ENCODE results near the gene RBBP8NL.

Gene RBBP8NL

DNA sequence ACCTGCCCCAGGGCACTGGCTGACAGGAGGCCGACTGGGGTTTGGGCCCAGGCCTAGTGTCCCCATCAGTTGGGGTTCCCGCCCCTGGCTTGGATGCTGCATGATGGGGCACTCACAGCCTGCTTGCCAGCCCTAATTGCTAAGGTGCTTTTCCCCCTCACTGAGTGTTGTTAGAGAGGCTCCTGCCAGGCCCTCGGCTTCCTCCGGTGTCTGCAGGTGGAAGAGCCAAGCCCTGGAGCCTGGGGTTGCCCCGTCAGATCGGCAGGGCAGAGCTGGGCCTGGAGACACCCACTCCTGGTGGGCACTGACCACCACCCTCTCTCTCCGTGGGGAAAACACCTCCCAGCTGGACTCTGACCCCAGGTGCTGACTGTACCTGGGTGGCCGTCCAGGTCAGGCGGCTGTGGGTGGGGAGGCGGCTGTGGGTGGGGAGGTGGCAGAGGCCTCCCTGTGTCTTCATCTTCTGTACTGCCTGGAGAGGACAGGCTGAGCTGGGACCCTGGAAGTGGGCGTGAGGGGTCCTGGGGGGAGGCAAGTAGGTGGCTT is 14.2 kb downstream of the RBBP8NL start:
- TF ChIP-seq, protein P1, sequence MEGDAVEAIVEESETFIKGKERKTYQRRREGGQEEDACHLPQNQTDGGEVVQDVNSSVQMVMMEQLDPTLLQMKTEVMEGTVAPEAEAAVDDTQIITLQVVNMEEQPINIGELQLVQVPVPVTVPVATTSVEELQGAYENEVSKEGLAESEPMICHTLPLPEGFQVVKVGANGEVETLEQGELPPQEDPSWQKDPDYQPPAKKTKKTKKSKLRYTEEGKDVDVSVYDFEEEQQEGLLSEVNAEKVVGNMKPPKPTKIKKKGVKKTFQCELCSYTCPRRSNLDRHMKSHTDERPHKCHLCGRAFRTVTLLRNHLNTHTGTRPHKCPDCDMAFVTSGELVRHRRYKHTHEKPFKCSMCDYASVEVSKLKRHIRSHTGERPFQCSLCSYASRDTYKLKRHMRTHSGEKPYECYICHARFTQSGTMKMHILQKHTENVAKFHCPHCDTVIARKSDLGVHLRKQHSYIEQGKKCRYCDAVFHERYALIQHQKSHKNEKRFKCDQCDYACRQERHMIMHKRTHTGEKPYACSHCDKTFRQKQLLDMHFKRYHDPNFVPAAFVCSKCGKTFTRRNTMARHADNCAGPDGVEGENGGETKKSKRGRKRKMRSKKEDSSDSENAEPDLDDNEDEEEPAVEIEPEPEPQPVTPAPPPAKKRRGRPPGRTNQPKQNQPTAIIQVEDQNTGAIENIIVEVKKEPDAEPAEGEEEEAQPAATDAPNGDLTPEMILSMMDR (IDR thresholded peaks at IDR 0.05; ENCODE audit: insufficient read depth, low read length, missing control alignments), result no peak
- ChIA-PET POLR2A (no interaction called here), CTCF (interaction anchor here (0.6 to 1.6 kb wide), 2 partner anchors 11 to 204 kb away, joined by 3 to 4 read pairs; no protein-coding TSS in a partner anchor)
- DNase-seq (ENCODE audit: low read depth, low spot score), result no peak
- H3K4me3 ChIP-seq (ENCODE audit: low read depth, low read length), result no peak overlapping the region

DNA sequence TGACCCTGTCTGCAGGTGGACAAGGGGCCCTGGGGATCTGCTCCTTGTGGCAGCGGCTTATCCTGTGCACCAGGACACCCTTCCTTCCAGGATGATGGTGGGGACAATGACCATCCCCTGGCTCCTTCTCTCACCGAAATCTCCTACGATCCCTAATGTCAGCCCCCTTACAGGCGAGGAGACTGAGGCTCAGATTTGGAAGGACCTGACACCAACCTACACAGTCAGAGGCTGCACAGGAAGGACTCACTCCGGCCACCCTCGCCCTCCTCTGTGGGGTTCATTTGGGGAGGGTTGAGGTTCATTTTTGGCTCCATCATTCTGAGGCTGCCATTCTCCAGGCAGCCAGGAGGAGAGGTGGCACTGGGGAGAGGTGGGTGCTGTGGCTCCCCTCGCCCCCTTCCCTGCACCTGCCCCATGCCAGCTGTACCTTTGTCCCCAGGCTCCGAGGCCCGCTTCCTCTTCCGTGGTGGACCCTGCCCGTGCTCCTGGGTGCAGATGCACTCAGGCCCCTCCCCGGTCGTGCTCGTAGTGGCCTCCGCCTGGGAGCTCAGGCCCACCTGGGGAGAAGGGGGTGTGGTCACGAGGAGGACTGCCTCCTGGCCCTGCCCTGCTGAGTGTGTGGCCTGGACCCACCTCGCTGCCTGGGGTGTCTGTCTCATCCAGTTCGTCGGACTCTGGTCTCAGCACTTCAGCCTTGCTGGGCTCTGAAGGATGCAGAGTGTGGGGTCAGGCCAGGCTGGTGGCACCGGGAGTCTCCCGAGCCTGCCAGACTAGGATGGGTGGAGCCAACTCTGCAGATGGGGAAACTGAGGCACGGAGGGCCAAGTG is 14.9 kb downstream of the RBBP8NL start:
- ChIA-PET CTCF (no interaction called here), POLR2A (no interaction called here)
- no peak overlapping the region for H3K4me3 ChIP-seq (ENCODE audit: low read depth, low read length)
- TF ChIP-seq, protein P1 (IDR thresholded peaks at IDR 0.05; ENCODE audit: insufficient read depth, low read length, missing control alignments), result no peak
- no peak for DNase-seq (ENCODE audit: low read depth, low spot score)

DNA sequence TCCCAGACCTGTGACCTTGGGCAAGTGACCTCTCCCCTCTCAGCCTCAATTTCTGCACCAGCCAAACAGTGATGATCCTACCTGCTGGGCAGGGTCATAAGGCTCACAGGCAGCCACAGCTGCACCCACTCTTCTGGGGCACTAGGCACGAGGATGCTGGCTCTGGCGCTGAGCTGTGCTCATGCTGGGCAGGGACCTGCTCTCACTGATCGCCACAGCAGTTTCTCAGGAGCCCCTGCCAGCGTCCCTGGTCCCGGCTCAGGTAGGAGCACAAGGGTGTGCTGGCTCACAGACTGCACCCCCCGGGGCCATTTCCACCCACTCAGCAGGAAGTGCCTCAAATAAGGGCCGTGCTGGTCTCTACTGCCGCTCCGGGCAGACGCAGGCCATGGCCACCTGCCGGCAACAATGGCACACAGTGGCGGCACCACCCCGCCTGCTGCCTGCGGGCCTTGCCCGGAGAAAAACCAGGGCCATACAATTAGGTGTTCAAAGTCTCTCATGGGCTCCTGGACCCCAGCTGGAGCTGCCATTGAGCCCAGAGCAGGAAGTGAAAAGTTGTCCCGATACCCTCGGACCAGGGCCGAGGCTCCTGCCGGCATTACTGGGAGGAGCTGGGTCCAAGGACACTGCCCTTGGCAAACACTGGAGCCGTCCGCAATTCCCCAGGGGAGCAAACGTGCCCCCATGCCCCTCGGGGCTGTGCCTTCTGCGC is 15.7 kb downstream of the RBBP8NL start:
- DNase-seq (ENCODE audit: low read depth, low spot score), result no peak
- ChIA-PET POLR2A (no interaction called here), CTCF (interaction anchor here (3.1 kb wide), 1 partner anchor 206 kb away, joined by 19 read pairs; no protein-coding TSS in a partner anchor)
- no peak overlapping the region for H3K4me3 ChIP-seq (ENCODE audit: low read depth, low read length)
- TF ChIP-seq, protein P1 (IDR thresholded peaks at IDR 0.05; ENCODE audit: insufficient read depth, low read length, missing control alignments), result no peak

DNA sequence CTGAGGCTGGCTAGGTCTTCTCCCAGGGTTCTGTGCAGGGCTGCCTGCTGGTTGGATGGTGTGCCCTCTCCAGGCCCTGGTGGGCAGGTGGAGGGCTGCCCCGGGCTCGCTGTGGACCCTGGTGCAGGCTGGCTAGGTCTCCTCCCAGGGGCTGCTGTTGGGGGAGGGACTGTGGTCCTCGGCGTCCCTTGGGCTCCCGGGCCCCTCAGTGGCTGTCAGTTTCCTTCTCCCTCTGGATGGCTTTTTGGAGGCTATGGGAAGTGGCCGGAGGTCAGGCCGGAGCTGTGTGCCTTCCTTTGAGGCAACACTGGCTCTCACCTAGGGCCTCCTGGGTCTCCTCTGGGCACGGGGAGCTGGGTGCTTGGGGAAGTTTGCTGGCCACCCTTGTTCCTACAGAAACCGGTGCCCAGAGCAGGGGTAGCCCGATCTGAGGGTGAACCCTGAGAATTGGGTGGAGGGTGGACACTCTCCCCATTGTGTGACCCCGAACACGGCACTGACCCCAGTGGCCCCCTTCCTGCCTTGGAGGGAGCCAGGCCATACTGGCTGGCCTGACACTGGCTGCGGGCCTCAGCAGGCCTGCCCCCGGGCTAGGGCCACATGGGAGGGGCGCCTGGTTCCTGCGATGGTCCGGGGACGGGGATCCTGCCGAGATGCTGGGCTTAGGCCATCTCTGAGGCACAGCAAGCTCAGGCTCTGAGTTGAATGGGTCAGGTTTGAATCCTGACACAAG is 16.4 kb downstream of the RBBP8NL start:
- TF ChIP-seq, protein P1 (IDR thresholded peaks at IDR 0.05; ENCODE audit: insufficient read depth, low read length, missing control alignments), result no peak
- no peak overlapping the region for H3K4me3 ChIP-seq (ENCODE audit: low read depth, low read length)
- no peak for DNase-seq (ENCODE audit: low read depth, low spot score)
- POLR2A ChIA-PET, result no interaction called here
- CTCF ChIA-PET, result interaction anchor here (1.0 to 3.1 kb wide), 4 partner anchors 20 to 380 kb away, joined by 3 to 19 read pairs (median 3); no protein-coding TSS in a partner anchor

DNA sequence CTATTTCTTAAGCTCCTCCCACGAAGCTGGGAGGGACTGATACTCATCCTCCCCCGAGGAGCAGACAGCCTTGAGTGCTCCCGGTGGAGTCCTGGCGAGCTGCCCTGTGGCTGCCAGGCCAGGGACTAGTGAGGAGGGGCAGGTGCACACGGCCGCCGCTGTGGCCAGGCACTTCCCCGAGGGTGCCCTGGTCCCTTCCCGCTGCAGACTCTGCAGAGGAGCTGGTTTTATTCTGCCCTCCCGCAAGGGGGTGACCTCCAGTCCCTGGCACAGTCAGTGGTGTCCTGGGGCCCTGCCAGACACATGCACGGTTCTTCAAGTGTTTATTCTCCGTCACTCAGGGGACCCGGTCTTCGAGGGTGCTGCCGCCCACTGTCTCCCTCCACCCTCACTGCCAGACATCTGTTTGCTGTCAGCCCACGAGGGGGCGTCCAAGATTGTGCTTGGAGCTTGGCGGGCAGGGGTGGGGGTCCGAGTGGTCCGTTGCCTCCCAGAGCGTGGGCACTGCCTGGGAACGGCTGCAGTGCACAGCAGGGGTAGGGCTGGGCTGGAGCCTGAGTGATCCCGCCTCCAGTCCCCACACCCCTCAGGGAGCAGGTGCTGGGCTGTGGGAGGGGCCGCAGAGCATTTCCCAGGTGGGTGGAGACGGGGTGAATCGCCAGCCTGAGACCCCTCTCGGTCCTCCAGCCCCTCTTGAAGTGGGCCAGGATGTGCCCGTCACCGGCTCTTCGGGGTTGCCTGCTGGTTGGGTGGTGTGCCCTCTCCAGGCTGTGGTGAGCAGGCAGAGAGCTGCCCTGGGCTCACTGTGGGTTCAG is 17.2 kb downstream of the RBBP8NL start:
- POLR2A ChIA-PET, result no interaction called here
- H3K4me3 ChIP-seq (ENCODE audit: low read depth, low read length), result no peak overlapping the region
- no peak for DNase-seq (ENCODE audit: low read depth, low spot score)
- TF ChIP-seq, protein P1 (IDR thresholded peaks at IDR 0.05; ENCODE audit: insufficient read depth, low read length, missing control alignments), result peak; percentile 47
- CTCF ChIA-PET, result interaction anchor here (1.0 to 3.1 kb wide), 4 partner anchors 21 to 381 kb away, joined by 3 to 19 read pairs (median 3); no protein-coding TSS in a partner anchor
